ENCODE data around the gene BTBD9.

Gene BTBD9

DNA sequence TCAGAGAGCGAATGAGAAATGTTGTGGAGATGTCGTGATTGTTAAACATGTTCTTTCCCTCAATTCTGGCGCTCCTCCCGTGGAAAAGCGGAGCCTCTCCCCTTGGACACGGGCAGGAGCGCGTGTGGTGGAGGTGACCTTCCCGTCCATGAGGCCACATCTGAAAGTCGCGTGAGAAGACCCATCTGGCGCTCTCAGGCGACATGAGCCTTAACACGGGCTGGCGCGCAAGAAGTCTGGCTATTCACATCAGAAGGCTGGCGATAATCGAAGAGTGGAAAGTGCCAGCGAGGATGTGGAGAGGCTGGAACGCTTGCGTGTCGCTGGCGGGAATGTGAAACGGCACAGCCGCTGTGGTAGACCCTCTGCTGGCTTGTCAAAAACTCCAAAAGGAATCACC, 478.9 kb downstream of the BTBD9 start:
- no peak for DNase-seq (ENCODE audit: low spot score)

- no peak for DNase-seq (ENCODE audit: low spot score)
These were observed 480.1 kb downstream of the BTBD9 start for GRCh38 chr6:38159596-38159995.

GRCh38 chr6:38158762-38159350, 480.9 kb downstream of the BTBD9 start:
- no peak for DNase-seq (ENCODE audit: low spot score)

DNA sequence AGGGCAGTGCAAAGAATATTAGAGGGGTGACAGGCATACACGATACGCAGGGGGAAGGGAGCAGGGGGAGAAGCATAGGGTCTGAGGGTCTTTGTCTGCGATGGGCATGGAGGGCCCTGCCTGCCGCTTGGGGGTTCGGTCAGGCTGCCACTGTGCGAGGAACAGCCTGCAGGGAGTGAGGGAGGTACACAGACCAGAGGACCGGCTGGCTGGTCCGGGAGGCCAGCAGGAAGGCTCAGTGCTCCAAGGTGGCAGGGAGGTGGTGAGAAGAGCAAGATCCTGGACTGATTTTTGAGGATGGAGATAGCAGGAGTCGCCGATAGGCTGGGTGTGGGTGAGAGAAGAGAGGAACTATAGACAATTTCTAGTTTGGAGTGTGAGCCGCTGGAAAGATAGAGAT, 481.8 kb downstream of the BTBD9 start:
- no peak for DNase-seq (ENCODE audit: low spot score)

DNA sequence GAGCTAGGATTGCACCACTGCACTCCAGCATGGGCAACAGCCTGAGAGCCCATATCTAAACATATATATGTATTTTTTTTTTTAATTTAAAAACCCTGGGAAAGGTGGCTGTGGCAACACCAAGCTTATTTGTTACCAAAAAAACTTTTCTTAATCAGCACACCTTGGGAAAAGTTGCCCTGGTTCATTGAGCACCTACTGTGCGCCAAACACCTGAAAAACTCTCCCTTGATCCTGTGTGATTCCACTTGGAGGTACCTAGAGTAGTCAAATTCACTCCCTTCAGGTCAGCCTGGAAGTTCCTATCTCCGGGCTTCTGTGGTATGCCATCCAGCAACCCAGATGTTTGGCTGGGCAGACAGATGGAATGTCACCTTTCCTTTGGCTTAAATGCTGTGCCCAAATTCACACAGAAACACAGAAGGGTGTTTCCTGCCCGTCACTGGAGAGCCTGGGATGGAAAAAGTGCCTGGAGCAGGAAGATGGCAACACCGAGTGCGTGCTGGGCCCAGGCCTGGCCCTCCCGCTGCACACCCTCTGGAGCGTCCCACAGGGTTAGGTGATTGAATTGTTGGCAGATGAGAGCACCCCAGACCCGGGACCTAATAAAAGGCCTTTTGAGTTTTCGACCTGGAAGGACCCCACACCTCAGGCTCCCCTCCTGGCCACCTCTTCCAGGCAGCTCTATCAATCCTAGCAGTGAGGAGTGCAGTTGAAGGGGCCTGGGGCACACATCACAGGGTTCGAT, 482.7 kb downstream of the BTBD9 start:
- no peak for DNase-seq (ENCODE audit: low spot score)

DNA sequence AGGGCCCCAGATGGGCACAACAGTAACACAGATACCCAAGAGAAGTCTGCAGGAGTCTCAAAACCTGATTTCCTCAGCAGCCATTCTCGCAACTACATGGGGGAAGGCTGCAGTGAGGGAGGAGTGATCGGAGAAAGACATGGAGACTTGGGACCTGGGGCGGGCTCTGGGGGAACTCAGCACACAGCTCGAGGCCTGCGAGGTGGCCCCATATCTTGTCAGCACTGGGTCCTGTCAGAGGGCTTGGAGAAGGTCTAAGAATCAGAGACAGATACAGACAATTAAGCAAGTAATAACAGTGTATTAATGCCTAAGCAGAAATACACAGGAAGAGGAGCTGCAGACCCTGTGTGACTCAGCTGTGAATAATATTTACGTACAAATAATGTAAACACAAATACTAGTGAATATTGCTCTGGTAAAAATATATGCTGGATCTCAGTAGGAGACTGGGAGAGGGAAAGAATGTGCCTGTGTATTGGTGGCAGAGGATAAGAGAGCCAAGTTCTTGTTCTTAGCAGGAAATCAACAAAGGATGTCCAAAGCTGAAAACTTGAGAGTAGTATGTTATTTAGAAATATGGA, 484.0 kb downstream of the BTBD9 start:
- DNase-seq (ENCODE audit: low spot score), result no peak

DNA sequence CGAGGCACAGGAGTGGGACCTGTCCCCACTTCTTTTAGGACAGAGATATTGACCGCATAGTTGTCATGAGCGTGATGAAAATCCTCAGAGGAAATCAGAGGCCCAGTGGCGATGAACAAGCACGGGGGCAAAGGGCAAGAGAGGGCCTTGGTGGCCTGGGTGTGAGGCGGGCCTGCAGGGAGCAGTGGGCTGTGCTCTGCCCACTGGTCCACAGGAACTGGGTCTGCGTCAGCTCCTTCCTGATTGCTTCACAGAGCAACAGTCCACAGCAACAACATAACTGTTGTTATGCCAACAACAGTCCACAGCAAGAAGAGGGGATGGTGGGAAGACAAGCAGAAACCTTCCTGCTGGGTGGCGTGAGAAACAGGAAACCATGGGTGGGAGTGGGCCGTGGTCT, 484.6 kb downstream of the BTBD9 start:
- DNase-seq (ENCODE audit: low spot score), result no peak

- DNase-seq (ENCODE audit: low spot score), result no peak
These were observed 485.0 kb downstream of the BTBD9 start for GRCh38 chr6:38154731-38155130.

GRCh38 chr6:38153798-38154345, 485.9 kb downstream of the BTBD9 start:
- no peak for DNase-seq (ENCODE audit: low spot score)

DNA sequence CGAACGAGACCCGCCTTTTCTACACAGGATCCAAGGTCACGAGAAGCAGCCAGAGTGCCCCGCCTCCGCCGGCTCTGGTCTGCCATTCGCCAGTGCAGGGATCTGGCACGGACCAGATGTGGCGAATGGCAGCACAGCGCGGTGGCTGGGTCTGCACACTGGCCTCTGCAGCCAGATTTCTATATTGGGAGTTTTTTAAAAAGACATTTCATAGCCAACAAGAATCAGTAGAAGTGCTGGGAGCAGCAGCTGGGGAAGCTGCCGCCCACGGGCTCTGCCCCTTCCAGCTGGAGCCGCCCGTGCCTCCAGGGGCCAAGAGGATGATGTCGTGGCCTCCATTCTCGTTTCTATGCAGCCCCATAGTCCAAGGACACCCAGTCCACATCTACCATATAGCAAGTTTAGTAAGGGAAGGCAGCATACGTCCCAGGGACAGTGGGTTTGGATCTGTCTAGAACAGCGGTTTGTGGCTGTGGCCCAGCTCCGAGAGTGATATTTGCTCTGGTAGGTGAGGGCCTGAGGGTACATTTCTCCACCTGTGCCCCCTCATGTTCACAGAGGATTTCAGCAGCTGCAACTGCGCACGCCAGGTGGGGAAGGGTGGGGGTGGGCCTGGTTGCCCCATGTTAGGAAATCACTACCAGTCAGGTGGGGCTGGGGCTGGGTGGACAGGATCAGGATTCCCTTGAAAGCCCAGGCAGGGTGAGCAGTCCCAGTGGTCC, 486.5 kb downstream of the BTBD9 start:
- DNase-seq (ENCODE audit: low spot score), result no peak

DNA sequence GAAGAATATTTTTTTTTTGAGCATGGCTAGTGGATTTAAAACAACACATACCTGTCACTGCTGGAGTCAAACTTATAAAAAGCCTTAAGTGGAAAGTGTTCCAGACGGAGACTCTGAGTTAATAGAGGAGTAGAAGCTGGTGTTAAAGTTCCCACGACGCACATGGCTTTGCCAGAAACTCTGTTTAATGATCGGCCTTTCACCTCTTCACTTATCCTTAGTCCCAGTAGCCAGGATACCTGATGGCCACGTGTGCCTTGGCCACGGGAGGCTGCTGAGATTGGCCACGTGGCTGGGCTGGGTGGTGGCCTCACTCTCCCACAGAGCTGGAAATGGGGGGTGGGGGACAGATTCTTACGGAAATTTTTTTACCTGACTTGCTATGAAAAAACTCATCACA, 487.1 kb downstream of the BTBD9 start:
- no peak for DNase-seq (ENCODE audit: low spot score)

DNA sequence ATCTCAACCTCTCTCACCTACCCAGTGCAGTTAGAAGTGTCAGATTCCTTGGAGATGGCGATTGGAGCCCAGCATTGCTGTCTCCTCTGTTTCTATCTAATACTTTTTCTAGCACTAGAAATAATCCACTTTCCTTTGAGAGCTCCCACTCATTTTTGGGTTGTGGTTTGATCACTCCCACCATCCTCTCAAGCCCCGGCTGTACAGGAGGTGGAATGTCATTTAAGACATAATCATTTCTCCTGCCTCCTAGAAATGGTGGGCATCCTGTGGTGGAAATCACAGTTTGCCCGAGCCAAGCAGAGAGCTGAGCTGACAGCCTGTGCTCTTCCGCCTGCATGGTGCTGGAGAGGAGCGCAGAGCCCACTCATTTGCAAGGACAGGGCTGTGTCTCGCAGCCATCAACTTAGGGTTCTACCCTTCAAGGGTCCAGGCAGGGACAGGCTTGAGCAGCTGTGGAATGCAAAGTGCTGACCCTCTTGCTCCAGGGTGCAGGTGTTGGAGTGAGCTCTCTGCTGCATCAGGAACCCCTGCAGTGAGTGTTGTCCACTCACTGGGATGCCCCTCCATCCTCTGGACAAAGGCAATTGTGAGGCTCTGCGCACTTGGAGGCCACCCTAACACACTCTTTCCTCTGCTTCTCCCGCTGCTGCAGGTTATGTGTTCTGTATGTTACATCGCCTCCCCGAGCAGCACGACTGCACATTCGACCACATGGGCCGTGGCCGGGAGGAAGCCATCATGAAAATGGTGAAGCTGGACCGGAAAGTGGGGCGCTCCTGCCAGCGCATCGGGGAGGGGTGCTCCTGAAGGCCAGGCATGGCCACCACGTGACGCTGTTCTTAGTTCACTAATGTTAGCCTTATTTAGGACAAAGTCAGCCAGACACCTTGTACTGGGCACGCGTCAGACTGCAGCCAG, 487.9 kb downstream of the BTBD9 start:
- no peak for DNase-seq (ENCODE audit: low spot score)

GRCh38 chr6:38150681-38151296, 488.9 kb downstream of the BTBD9 start:
- no peak for DNase-seq (ENCODE audit: low spot score)

GRCh38 chr6:38150021-38150420, 489.7 kb downstream of the BTBD9 start:
- DNase-seq (ENCODE audit: low spot score), result no peak

- no peak for DNase-seq (ENCODE audit: low spot score)
These were observed 490.2 kb downstream of the BTBD9 start for GRCh38 chr6:38149531-38149930.

- DNase-seq (ENCODE audit: low spot score), result no peak
These were observed 491.1 kb downstream of the BTBD9 start for GRCh38 chr6:38148606-38149005.

GRCh38 chr6:38146734-38147027, 493.0 kb downstream of the BTBD9 start:
- no peak for DNase-seq (ENCODE audit: low spot score)

DNA sequence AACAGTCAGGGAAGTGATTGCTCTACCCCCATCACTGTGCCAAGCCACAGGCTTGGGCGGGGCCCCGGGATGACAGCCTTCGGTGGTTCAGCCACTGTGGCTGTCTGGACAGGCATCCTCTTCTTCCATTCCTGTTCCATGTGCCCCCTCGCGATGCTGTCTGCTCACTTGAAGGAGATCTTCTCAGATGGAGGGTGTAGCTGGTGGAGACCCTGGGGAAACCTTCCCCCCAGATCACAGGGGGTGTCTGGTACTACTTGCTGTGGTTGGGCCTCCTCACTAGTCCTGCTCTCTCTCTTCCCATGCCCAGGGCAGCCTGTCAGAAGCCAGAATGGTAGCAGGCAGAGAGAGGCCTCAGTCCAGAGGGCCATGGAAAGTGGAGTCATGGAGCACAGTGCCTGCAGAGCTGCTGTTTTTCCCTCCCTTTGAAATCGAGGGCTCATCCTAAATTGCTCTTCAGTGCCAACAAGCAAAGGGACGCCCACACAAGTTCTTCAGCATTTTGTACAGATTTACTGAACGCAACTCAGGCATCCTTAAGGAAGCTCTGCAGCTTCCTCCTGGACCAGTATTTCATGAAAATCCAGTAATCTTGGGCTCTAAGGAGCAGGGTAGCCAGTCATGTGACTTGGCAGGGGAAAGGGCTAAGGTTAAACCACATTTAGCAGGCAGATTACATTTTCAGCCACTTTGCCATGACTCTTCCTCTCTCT, 493.6 kb downstream of the BTBD9 start:
- DNase-seq (ENCODE audit: low spot score), result no peak

GRCh38 chr6:38144365-38144945, 495.3 kb downstream of the BTBD9 start:
- DNase-seq (ENCODE audit: low spot score), result no peak

All from hematopoietic multipotent progenitor cell treated with erythropoietin and hydrocortisone succinate and interleukin-3 and kit ligand, for 17 days (in vitro differentiated cells).